Mucosa of rectum (tissue), 2 donors: ENCODE measurements around the gene S100A5.

ENCODE experiments used
- H3K27ac ChIP-seq, 2 donors: one replicate each; pipeline ENCODE4 v1.7.0; 2013; ENCODE audit warnings: inconsistent platforms in 2 of 2, low read depth in 2 of 2, low read length in 2 of 2
- H3K27me3 ChIP-seq, 2 donors: one replicate each; pipeline ENCODE4 v1.7.0; 2013; ENCODE audit warnings: low read length in 2 of 2; ENCODE audit not compliant: control insufficient read depth in 2 of 2, insufficient read depth in 2 of 2
- H3K36me3 ChIP-seq, 2 donors: one replicate each; pipeline ENCODE4 v1.7.0; 2013; ENCODE audit warnings: low read length in 2 of 2; ENCODE audit not compliant: control insufficient read depth in 2 of 2, insufficient read depth in 2 of 2
- H3K4me1 ChIP-seq, 2 donors: one replicate each; pipeline ENCODE4 v1.7.0; 2013; ENCODE audit warnings: low read length in 2 of 2, mild to moderate bottlenecking in 1 of 2; ENCODE audit not compliant: control insufficient read depth in 2 of 2, insufficient read depth in 2 of 2
- H3K4me3 ChIP-seq, 2 donors: one replicate each; pipeline ENCODE4 v1.7.0; 2013; ENCODE audit warnings: low read length in 2 of 2
- H3K9ac ChIP-seq, 2 donors: one replicate each; pipeline ENCODE4 v1.7.0; 2013; ENCODE audit warnings: low read length in 2 of 2, low read depth in 1 of 2, mild to moderate bottlenecking in 1 of 2
- H3K9me3 ChIP-seq, 2 donors: one replicate each; pipeline ENCODE4 v1.7.0; 2013; ENCODE audit warnings: low read length in 2 of 2; ENCODE audit not compliant: control insufficient read depth in 2 of 2
- donor health status: healthy.
- donor health status: Normal muscosa, but diverticular disease.

Gene S100A5

GRCh38 chr1:153548722-153549688 lies 8.3 kb upstream of the S100A5 start, which contains the start of gene S100A3:
Gene S100A3, minus strand, starts transcription at chr1:153549258. Its CDS starts 773 bp downstream, at chr1:153548485.
- Histone ChIP-seq H3K4me3 (no peak within 1 kb of the TSS), H3K9me3 (no peaks in the 10 kb centered on the region), H3K27ac (peak within 1 kb of the TSS; percentile 46 to 48), H3K4me1 (peaks cover 33 to 35% of the 10 kb centered on the region in 2 donors), H3K27me3 (no peaks in the 10 kb centered on the region), H3K9ac (no peak within 1 kb of the TSS), H3K36me3 (peaks cover 0 to under 1% of the 10 kb centered on the region in 2 donors)

- Histone ChIP-seq H3K27me3 (no peaks in the 10 kb centered on the region), H3K36me3 (peaks cover 0 to 4% of the 10 kb centered on the region in 2 donors), H3K9me3 (no peaks in the 10 kb centered on the region), H3K27ac (peak overlapping the region in 1 of 2 donors; percentile 48), H3K4me3 (no peak overlapping the region), H3K9ac (no peak overlapping the region), H3K4me1 (peaks cover 35 to 36% of the 10 kb centered on the region in 2 donors)
Observed at GRCh38 chr1:153547560-153548551, 7.1 kb upstream of the S100A5 start.

- peak overlapping the region; percentile 24 to 68 for H3K9ac ChIP-seq
- H3K4me1 ChIP-seq, result peaks cover 35 to 36% of the 10 kb centered on the region in 2 donors
- no peak overlapping the region for H3K27ac ChIP-seq
- no peak overlapping the region for H3K4me3 ChIP-seq
- no peaks in the 10 kb centered on the region for H3K9me3 ChIP-seq
- peaks cover 0 to 4% of the 10 kb centered on the region in 2 donors for H3K36me3 ChIP-seq
- no peaks in the 10 kb centered on the region for H3K27me3 ChIP-seq
Observed at GRCh38 chr1:153546796-153547559, 6.2 kb upstream of the S100A5 start.

GRCh38 chr1:153546371-153546770 lies 5.6 kb upstream of the S100A5 start:
- no peaks in the 10 kb centered on the region for H3K27me3 ChIP-seq
- H3K4me3 ChIP-seq, result no peak overlapping the region
- peaks cover 0 to 4% of the 10 kb centered on the region in 2 donors for H3K36me3 ChIP-seq
- peaks cover 35 to 39% of the 10 kb centered on the region in 2 donors for H3K4me1 ChIP-seq
- peak overlapping the region; percentile 3 to 68 for H3K9ac ChIP-seq
- H3K9me3 ChIP-seq, result no peaks in the 10 kb centered on the region
- H3K27ac ChIP-seq, result peak overlapping the region in 1 of 2 donors; percentile 90

GRCh38 chr1:153545067-153546055 lies 4.6 kb upstream of the S100A5 start, which contains the start of gene S100A4:
Gene S100A4, minus strand, starts transcription at chr1:153545806. Its CDS starts 1,012 bp downstream, at chr1:153544794.
- Histone ChIP-seq H3K4me3 (peak within 1 kb of the TSS; percentile 75 to 81), H3K27ac (peak within 1 kb of the TSS; percentile 90 to 95), H3K9me3 (no peaks in the 10 kb centered on the region), H3K4me1 (peaks cover 37 to 46% of the 10 kb centered on the region in 2 donors), H3K36me3 (peaks cover 0 to 4% of the 10 kb centered on the region in 2 donors), H3K9ac (peak within 1 kb of the TSS; percentile 76 to 86), H3K27me3 (no peaks in the 10 kb centered on the region)

GRCh38 chr1:153544453-153545066 lies 3.8 kb upstream of the S100A5 start:
- H3K9me3 ChIP-seq, result no peaks in the 10 kb centered on the region
- H3K9ac ChIP-seq, result peak overlapping the region; percentile 76 to 85
- no peaks in the 10 kb centered on the region for H3K27me3 ChIP-seq
- peaks cover 0 to 4% of the 10 kb centered on the region in 2 donors for H3K36me3 ChIP-seq
- peak overlapping the region; percentile 75 to 81 for H3K4me3 ChIP-seq
- peak overlapping the region; percentile 90 to 95 for H3K27ac ChIP-seq
- peaks cover 40 to 46% of the 10 kb centered on the region in 2 donors for H3K4me1 ChIP-seq

- Histone ChIP-seq H3K36me3 (peaks cover 0 to 4% of the 10 kb centered on the region in 2 donors), H3K4me1 (peaks cover 37 to 44% of the 10 kb centered on the region in 2 donors), H3K27ac (no peak overlapping the region), H3K4me3 (peak overlapping the region in 1 of 2 donors; percentile 81), H3K9me3 (no peaks in the 10 kb centered on the region), H3K9ac (no peak overlapping the region), H3K27me3 (no peaks in the 10 kb centered on the region)
Observed at GRCh38 chr1:153543736-153544135, 3.0 kb upstream of the S100A5 start.

- Histone ChIP-seq H3K4me1 (peaks cover 41 to 43% of the 10 kb centered on the region in 2 donors), H3K36me3 (peaks cover 0 to 4% of the 10 kb centered on the region in 2 donors), H3K27ac (no peak overlapping the region), H3K9me3 (no peaks in the 10 kb centered on the region), H3K27me3 (no peaks in the 10 kb centered on the region), H3K4me3 (no peak overlapping the region), H3K9ac (no peak overlapping the region)
Observed at GRCh38 chr1:153542956-153543711, 2.4 kb upstream of the S100A5 start.
